SHP77 treated with DMSO at 0.1 percent for 48 hours (cell line): Measurements from ENCODE around the gene DOCK2.

ENCODE experiments used
- DNase-seq: peaks from one replicate; lab custom pipeline; 2025; lab: John Stamatoyannopoulos, UW

DOCK2 gene

GRCh38 chr5:169694091-169694625, 57.1 kb downstream of the DOCK2 start:
- no peak for DNase-seq

GRCh38 chr5:169695025-169695625, 58.0 kb downstream of the DOCK2 start:
- DNase-seq, result no peak

GRCh38 chr5:169695919-169696490, 58.9 kb downstream of the DOCK2 start:
- no peak for DNase-seq

- DNase-seq, result no peak
These were observed 59.8 kb downstream of the DOCK2 start for GRCh38 chr5:169696621-169697510.

- DNase-seq, result no peak
These were observed 60.4 kb downstream of the DOCK2 start for GRCh38 chr5:169697511-169697890.

- DNase-seq, result no peak
These were observed 60.9 kb downstream of the DOCK2 start for GRCh38 chr5:169697976-169698375.

GRCh38 chr5:169700611-169701010, 63.5 kb downstream of the DOCK2 start:
- DNase-seq, result no peak

GRCh38 chr5:169701910-169702451, 64.9 kb downstream of the DOCK2 start:
- DNase-seq, result no peak

GRCh38 chr5:169702693-169703481, 65.8 kb downstream of the DOCK2 start:
- no peak for DNase-seq

- no peak for DNase-seq
These were observed 66.7 kb downstream of the DOCK2 start for GRCh38 chr5:169703813-169704212.

- DNase-seq, result no peak
These were observed 68.2 kb downstream of the DOCK2 start for GRCh38 chr5:169705322-169705721.

GRCh38 chr5:169706071-169706470, 69.0 kb downstream of the DOCK2 start:
- DNase-seq, result no peak

- DNase-seq, result no peak
These were observed 69.8 kb downstream of the DOCK2 start for GRCh38 chr5:169706758-169707450.

- DNase-seq, result no peak
These were observed 70.6 kb downstream of the DOCK2 start for GRCh38 chr5:169707686-169708085.

- no peak for DNase-seq
These were observed 73.6 kb downstream of the DOCK2 start for GRCh38 chr5:169710675-169711074.

GRCh38 chr5:169711551-169712225, 74.6 kb downstream of the DOCK2 start:
- no peak for DNase-seq

- no peak for DNase-seq
These were observed 75.4 kb downstream of the DOCK2 start for GRCh38 chr5:169712428-169712827.

- DNase-seq, result no peak
These were observed 79.2 kb downstream of the DOCK2 start for GRCh38 chr5:169716287-169716686.

- DNase-seq, result no peak
These were observed 80.2 kb downstream of the DOCK2 start for GRCh38 chr5:169717288-169717687.
